ENCODE measurements around the gene GUF1. TPM values are rescaled to one million over a fixed set of nuclear protein-coding genes. Genes with fewer than 3 reads are reported as not detected.
"Not testable (repeated sequence)": the region's sequence is repeated elsewhere in the genome, so short reads cannot be mapped to it uniquely, and the experiment has no call there.

The GUF1 gene
- total RNA-seq, 1 donor = 16.7 TPM

DNA sequence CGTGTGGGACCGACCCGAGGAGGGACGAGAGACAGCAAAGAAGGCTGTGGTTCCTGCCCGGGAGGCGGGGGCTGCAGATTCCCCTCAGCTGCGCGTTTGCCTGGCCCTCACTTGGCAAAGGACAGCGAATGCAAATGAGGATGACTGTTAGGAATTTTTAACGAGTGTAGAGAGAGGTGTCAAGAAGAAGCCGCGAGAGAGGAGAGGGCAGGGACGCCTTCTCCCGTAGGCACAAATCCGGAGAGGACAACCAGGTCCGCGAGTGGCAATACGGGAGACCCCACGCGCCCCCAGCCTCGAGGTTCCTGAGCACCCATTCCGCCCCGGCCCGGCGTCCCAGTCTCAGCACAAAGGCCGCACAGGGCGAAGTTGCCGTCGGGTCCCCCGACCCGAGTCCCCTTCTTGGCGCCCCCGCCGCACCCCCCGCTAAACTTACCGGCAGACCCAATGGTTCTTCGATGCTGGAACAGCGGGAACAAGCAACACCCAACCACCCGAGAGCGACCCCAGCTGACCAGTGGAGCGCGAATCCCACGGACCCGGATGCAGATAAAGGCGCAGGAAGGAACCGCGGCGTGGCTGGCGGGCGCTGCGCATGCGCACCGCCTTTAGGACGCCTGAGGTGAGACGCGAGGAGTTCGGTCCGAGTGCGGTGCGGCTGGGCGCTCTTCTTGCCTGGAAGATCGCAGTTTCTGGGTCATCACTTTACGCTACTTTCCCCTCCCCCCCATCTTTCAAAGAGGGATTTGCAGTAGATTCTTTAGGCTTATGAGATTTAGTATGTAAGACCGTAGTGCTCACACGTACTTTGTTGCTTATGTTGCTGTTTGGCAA, 48.0 kb downstream of the GUF1 start, which contains the start of gene GNPDA2:
Gene GNPDA2 (minus strand): TSS at position 519 of the 834 bp plus-strand sequence. CDS start 4,349 bp downstream, outside the sequence.
- peaks cover 23% of the 10 kb centered on the region for H3K4me1 ChIP-seq (ENCODE audit: insufficient read depth, low read length)
- H3K27me3 ChIP-seq (ENCODE audit: insufficient read depth, low read length) = peaks cover 1% of the 10 kb centered on the region
- H3K9me3 ChIP-seq (ENCODE audit: low read depth, low read length) = no peaks in the 10 kb centered on the region
- H3K4me3 ChIP-seq (ENCODE audit: low read length) = peak within 1 kb of the TSS; percentile 70

DNA sequence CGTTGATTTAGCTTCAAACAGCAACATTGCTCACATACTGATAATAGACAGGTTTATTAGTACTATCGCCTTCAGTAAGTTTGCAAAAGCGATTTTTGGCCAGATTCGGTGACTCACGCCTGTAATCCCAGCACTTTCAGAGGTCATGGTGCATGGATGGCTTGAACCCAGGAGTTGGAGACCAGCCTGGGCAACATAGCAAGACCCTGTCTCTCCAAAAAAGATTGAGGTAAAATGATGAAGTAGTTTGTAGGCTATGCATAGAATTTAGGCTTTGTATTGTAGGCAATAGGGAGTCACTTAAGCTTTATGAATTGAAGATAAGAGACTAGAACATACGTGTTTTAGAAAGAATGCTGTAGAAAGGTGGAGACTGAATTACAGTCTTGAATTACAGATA, 49.3 kb downstream of the GUF1 start:
- peaks cover 4% of the 10 kb centered on the region for H3K27me3 ChIP-seq (ENCODE audit: insufficient read depth, low read length)
- H3K4me1 ChIP-seq (ENCODE audit: insufficient read depth, low read length) = peaks cover 23% of the 10 kb centered on the region
- no peaks in the 10 kb centered on the region for H3K9me3 ChIP-seq (ENCODE audit: low read depth, low read length)
- no peak overlapping the region for H3K4me3 ChIP-seq (ENCODE audit: low read length)

GRCh38 chr4:44728694-44729093, 50.5 kb downstream of the GUF1 start:
- not testable (repeated sequence) for H3K4me3 ChIP-seq (ENCODE audit: low read length); H3K9me3 ChIP-seq (ENCODE audit: low read depth, low read length)
- peaks cover 22% of the 10 kb centered on the region for H3K4me1 ChIP-seq (ENCODE audit: insufficient read depth, low read length)
- H3K27me3 ChIP-seq (ENCODE audit: insufficient read depth, low read length) = peaks cover 12% of the 10 kb centered on the region

GRCh38 chr4:44736900-44737299, 58.7 kb downstream of the GUF1 start:
- Histone ChIP-seq H3K4me3 (ENCODE audit: low read length) (no peak overlapping the region), H3K27me3 (ENCODE audit: insufficient read depth, low read length) (peaks cover 18% of the 10 kb centered on the region), H3K9me3 (ENCODE audit: low read depth, low read length) (no peaks in the 10 kb centered on the region), H3K4me1 (ENCODE audit: insufficient read depth, low read length) (no peaks in the 10 kb centered on the region)

DNA sequence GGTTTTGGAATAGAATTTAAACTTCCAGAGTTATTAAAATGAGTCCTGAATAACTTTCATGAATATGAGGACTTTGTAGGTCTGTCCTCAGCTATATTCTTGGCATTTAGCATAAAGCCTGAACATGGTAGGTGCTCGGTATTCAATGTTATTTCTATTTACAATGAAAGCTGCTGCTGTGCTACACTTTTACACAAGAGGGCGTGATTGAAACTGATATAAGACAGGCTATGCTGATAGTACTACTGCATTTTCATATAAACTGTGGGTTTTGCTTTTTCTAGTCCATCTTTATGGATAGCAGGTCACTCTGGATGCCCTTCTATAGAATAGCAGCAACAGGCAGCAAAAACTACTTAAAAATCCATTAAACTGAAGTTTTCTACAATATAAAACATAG, 60.4 kb downstream of the GUF1 start:
- no peak overlapping the region for H3K4me3 ChIP-seq (ENCODE audit: low read length)
- no peaks in the 10 kb centered on the region for H3K4me1 ChIP-seq (ENCODE audit: insufficient read depth, low read length)

DNA sequence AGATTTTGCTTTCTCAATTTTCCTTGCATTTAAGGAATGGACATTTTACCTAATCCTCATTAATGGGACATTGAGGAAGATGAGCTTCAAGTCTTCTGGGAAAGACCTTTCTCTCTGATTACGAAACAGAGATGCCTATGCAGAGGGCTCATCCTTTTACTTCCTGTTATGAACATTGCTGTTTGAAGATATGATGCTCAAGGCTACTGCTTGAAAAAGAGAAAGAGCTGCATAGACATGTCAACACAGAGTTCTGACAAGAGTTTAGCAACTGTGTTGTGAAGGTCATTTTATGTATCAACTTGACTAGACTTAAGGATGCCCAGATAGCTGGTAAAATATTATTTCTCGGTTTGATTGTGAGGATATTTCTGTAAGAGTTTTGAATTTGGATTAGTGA, 62.0 kb downstream of the GUF1 start:
- H3K9me3 ChIP-seq (ENCODE audit: low read depth, low read length) = no peaks in the 10 kb centered on the region
- H3K27me3 ChIP-seq (ENCODE audit: insufficient read depth, low read length) = peaks cover 7% of the 10 kb centered on the region
- no peaks in the 10 kb centered on the region for H3K4me1 ChIP-seq (ENCODE audit: insufficient read depth, low read length)
- H3K4me3 ChIP-seq (ENCODE audit: low read length) = no peak overlapping the region

More for the DNA sequence above, 60.4 kb downstream of the GUF1 start:
- Histone ChIP-seq H3K9me3 (ENCODE audit: low read depth, low read length) (no peaks in the 10 kb centered on the region), H3K27me3 (ENCODE audit: insufficient read depth, low read length) (peaks cover 10% of the 10 kb centered on the region)

Other genes starting within 250 kb of the GUF1 start
- not detected for gene KCTD8, start 229.6 kb upstream of the GUF1 start, total RNA-seq
- gene YIPF7, start 26.8 kb upstream of the GUF1 start, total RNA-seq = not detected
- 12.6 TPM for gene GNPDA2, start 48.1 kb downstream of the GUF1 start, total RNA-seq